K562 (cell line): ENCODE results near the gene CLDN5. TPM values are rescaled to one million over a fixed set of nuclear protein-coding genes. Genes with fewer than 3 reads are reported as not detected.
A peak's percentile ranks its signal among the peaks of the same experiment; 100 is the strongest.

Source experiments
- ATF4 ChIP-seq: fragments of 450-650 bp; formaldehyde crosslinking; IDR thresholded peaks from 2 replicates; pipeline ENCODE4 v1.4.0; 2022; ENCODE audit warnings: mild to moderate bottlenecking, moderate library complexity
- CHD2 ChIP-seq: IDR thresholded peaks from 2 replicates; pipeline ENCODE4 v1.6.1; 2011; ENCODE audit warnings: low read depth, low read length
- ESRRA ChIP-seq: fragments of 450-650 bp; IDR thresholded peaks from 2 replicates; pipeline ENCODE4 v1.6.1; 2014; ENCODE audit warnings: low read depth, mild to moderate bottlenecking, moderate library complexity, borderline replicate concordance
- GATA2 ChIP-seq: sonication (generic); formaldehyde crosslinking; IDR thresholded peaks from 2 replicates; pipeline ENCODE4 v1.4.0; 2020; ENCODE audit warnings: mild to moderate bottlenecking, missing genetic modification reagents
- MEF2A ChIP-seq: IDR thresholded peaks from 2 replicates; pipeline ENCODE4 v1.6.1; 2011; ENCODE audit warnings: low read depth, mild to moderate bottlenecking, low read length, moderate library complexity; ENCODE audit not compliant: control insufficient read depth
- PCBP1 ChIP-seq: fragments of 200-400 bp; formaldehyde crosslinking; IDR thresholded peaks from 2 replicates; pipeline ENCODE4 v1.6.1; 2018; ENCODE audit warnings: mild to moderate bottlenecking, low read depth, low read length; ENCODE audit not compliant: poor library complexity, severe bottlenecking
- ZBTB5 ChIP-seq: fragments of 450-650 bp; IDR thresholded peaks from 2 replicates; pipeline ENCODE4 v1.6.1; 2017; ENCODE audit warnings: antibody characterized with exemption
- ZBTB7A ChIP-seq: IDR thresholded peaks from 2 replicates; pipeline ENCODE4 v1.6.1; 2011; ENCODE audit warnings: low read depth, mild to moderate bottlenecking, low read length, moderate library complexity, borderline replicate concordance; ENCODE audit not compliant: control insufficient read depth
- polyA plus RNA-seq, 8 experiments: library from polyadenylated mRNA; depleted of rRNA in 4 of 8; stranded (reverse) in 5 of 8; unstranded in 3 of 8; fragments of >200 nt; fragmentation: Nextera tagmentation in 2 of 8; fragmentation: Illumina TruSeq in 1 of 8; extraction: Ambion mirVana in 2 of 8; extraction: Trizol in 1 of 8; gene quantifications; 2 replicates each; pipeline versions ENCODE4 v1.2.1 to v1.2.3, GENCODE V29; 2011 to 2014; ENCODE audit warnings: inconsistent platforms in 1 of 8, missing spikeins in 1 of 8
- total RNA-seq, 7 experiments: library from RNA; depleted of rRNA in 6 of 7; stranded (reverse); fragments of >200 nt in 6 of 7; fragmentation: Illumina TruSeq in 2 of 7; extraction: Trizol in 2 of 7; gene quantifications; 2 replicates each; pipeline versions ENCODE4 v1.2.1 to v1.2.3, GENCODE V29; 2011 to 2021; ENCODE audit warnings: low replicate concordance in 1 of 7

The CLDN5 gene
- total and polyA plus RNA-seq, 9 of the 15 experiments (the other 6 are each of a cell fraction or from before 2014, with no cell fraction given) = 0.20 TPM; not detected in 8

GRCh38 chr22:19527861-19528417 is 3.7 kb upstream of the CLDN5 start (continued):
- 0 out of 2 replicates have a peak, but pooled peaks have one; percentile 14 for TF ChIP-seq ESRRA
- TF ChIP-seq CHD2 = no peak
- TF ChIP-seq GATA2 (CRISPR knock-in tag) = peak; percentile 31; the same call in 1 of the 2 replicates
- no peak for TF ChIP-seq MEF2A
- TF ChIP-seq ATF4 = no peak
- TF ChIP-seq PCBP1 = no peak
- no peak for TF ChIP-seq ZBTB5
- TF ChIP-seq ZBTB7A = peak; percentile 48; the same call in 1 of the 2 replicates
